GM21825 (cell line): ENCODE data around the gene MGAT3.
"Not testable (repeated sequence)": the region's sequence is repeated elsewhere in the genome, so short reads cannot be mapped to it uniquely, and the experiment has no call there.

ENCODE experiments used
- ATAC-seq: cut with Tn5 transposase; IDR thresholded peaks from one replicate; pipeline ENCODE4 v1.9.1; 2021; ENCODE audit warnings: mild to moderate bottlenecking, moderate library complexity; ENCODE audit not compliant: unreplicated experiment

MGAT3 gene

DNA sequence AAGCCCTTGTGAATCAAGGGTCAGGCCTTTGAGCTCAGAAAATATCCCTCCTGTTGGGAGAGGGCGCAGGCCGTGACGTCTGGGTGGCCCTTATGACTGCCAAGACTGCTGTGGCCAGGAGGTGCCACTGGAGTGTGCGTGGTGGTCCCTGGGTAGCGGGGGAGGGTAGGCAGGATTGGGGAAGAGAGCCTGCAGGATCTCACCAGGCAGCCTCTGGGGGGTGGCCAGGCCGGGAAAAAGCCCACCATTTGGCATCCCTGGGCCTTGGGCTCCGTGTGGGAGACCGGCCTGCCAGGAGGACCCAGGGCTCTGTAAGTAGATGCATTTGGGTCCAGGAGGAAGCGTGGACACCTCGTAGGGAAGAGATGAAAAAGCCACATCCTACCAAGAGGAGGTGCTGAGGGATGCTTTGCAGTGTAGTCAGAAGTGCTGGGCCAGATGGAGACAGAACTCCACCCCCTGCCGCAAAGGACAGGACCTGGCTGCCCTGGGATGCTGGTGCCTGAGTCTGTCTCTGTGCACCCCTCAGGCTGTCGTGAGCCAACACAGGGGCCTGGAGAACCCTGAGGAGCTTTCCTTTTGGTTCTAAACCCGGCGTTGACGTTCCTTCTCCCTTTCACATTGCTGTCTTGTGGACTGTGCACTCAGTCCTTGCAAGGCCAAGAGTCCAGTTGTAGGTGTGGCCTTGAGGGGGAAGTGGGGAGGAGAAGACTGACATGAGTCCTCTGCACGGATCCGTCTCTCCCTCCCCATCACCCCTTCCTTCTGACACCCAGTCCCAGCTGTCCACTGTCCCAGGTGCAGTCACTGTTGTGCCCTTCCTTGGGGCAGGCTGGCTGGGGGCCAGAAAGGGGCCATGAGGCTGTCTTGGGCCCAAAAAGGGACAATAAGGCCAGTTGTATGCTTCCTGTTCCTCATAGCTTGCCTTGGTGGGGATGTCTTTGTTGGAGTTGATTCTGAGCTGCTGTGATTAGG, 32.6 kb downstream of the MGAT3 start:
- ATAC-seq, result no peak

DNA sequence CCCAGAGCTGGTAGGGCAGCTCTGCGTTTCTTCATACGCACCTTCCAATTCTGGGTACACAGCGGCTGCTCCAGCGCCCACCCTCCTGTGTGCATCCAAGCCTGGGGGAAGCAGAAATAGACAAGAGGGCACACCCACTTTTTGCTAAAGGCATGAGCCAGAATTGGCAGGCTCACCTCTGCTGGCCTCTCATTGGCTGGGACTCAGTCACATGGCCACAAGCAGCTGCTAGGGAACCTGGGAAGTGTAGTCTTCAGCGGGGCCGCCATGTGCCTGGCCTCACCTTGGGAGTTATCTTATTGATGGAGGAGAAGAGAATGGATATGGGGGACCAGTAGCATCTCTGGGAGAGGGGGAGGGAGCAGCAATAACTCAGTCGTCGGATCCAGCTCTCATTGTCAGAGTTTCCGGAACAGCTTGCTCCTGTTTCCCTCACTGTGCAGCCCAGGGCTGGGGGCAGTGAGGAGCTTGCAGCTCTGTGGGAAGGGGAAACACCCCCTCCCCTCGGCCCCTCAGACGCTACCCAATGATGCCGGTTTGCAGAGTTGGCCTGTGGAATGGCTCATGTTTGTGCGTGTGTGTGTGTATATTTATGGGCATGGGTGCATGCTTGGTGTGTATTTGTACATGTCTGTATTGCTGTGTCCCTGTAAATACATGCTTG, 33.5 kb downstream of the MGAT3 start:
- peak; percentile 65 for ATAC-seq

DNA sequence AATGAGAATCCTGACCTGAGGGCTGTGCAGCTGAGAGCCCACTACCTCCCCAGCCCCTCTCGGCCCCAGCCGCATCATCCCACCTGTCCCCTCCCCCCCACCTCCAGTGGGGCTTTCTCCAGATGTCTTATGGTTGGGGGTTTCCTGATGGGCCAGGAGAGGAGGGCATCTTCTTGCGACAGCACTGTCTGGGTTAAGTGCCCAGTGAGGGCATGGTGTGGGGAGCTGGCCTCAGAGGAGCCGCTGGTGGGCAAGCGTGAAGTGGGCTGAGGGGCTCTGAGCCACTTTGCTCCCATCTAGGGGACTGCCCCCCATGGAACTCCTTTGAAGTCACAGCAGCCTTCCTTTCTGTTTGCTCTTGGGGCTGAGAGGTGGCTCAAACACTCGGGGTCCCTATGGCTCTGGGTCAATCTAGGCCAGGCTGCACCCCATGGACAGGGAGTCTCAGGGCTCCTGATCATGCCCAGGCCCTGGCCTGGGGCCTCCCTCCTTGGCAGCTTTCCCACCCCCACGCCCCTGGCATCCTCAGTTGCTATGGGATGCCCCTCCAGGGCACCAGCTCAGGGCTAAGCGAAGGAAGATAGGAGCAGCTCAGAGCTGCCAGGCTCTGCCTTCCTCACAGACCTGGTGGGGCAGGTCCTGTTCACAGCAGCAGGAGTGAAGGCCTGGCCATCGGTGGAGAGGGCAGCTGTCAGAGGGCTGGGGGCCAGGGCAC, 34.3 kb downstream of the MGAT3 start:
- no peak for ATAC-seq

DNA sequence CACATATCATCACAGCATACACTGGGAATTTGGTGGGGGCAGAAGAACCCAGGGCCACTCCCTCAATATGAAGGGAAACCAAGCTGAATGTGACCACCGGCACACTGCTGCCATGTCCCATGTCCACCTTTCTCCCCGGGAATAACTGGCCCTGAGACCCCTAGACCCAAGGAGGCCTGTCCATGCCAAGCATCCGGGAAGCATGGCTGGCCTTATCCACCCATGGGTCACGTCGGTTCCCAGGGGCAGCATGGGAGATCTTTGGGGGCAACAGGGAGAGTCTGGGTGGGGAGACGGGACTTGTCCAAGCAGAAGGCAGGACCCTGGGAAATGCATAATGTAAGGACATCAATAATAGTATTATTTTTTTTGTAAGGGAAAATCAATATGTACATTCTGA, 34.9 kb downstream of the MGAT3 start:
- ATAC-seq, result no peak

DNA sequence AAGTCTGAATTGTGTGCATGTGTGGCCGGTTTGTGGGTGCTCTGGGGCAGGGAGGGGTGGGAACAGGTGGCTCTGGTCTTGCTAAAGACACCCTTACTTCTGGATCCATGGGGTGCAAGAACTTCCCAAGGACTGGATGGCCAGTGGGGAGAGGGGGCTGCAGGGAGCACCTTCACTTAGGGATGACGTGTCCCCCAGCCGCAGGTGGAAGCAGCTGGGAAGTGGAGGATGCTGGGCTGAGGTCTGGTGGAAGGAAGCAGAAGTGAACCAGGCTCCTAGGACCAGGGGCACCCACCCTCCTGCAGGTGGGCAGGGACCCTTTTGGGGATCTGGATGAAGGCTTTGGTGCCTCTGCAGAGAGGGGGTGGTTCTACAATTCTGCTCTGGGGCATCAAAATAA, 35.4 kb downstream of the MGAT3 start:
- ATAC-seq, result no peak

DNA sequence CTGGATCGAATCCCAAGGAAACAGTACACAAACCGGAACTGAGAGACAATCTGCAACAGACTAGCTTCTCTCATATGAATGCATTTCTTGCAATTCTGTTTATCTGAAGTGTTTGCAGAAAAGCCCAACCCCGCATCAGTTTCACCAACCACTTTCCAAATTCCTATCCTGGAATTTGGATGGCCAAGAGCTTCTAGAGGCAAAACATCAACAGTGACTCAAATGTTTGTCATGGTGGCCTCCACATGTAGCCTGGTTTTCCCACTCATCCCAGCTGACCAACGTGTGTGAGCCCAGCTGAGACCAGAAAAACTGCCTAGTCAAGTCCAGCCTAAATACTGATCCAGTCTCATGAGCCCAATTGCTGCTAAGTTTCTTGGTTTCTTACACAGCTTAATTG, 36.9 kb downstream of the MGAT3 start:
- no peak for ATAC-seq

DNA sequence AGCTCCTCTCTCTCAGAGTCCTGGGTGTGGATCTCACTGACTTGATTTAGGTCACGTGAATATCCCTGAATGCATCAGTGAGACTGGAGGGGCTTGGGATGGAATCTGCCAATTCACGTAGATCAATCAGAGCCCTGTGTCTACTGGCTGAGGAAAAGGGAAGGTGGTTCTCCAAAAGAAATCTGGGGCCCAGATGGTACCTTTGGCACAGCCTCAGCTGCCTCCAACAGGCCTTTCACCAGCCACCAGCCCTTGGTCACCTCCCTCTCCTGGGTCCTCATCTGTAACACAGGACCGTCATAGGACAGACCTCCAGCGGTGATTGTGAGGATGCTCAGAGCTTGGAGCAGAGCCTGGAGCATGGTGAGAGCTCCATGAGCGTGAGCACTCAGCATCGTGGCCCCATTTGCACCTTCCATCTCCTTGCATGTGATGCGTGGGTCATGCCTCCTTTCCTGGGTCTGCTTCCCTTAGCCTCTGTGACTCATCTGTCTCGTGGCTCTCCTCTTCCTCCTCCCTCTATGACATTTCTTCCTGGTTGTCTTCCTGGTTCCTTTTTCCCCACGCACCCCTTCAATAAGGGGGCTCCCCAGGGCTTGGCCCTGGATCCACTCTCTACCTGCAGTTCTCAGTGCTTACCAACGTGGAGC, 37.8 kb downstream of the MGAT3 start:
- no peak for ATAC-seq

DNA sequence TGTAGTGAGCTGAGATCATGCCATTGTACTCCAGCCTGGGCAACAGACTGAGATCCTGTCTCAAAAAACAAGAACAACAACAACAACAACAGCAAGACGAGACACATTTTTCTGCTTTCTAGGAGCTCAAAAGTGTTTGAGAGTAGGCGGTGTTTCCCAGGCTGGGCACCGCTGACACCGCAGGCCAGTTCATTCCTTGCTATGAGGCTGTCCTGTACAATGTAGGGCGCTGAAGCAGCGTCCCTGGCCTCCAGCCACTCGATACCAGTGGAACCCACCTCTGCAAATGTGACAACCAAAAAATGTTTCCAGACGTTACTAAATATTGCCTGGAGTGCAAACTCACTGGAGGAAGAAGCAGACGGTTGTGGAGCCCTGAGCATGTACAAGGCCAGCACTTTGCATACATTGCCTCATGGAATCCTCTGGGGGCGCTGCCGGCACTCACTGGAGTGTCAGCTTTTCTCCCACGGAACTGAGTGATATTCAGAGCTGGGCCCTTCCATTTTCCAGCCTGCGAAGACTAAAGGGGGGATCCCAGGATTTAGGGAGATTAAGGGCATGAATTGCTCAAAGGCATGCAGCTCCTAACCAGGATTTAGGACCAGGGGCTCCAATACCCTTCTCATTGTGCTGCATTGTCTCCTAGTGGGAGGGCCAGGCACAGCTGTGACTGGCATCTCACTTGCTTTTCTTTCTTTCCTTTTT, 39.5 kb downstream of the MGAT3 start:
- no peak for ATAC-seq

DNA sequence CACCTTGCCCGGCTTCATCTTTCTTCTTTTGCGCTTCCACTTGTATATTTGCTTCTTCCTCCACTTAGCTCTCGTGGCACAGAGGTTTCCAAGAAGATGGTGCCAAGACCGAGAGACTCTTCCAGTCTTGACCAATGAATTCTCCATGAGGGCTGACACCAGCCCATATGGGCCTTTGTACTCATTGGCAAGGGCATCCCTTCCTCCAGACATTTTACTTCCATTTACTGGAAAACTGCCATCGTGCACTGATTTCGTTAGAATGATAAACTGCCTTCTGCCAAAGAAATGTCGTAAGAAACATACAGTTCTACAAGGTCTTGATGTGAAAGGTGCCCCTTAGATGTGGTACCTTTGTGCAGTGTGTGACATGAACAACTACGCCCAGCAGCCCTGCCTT, 40.6 kb downstream of the MGAT3 start:
- ATAC-seq, result no peak

DNA sequence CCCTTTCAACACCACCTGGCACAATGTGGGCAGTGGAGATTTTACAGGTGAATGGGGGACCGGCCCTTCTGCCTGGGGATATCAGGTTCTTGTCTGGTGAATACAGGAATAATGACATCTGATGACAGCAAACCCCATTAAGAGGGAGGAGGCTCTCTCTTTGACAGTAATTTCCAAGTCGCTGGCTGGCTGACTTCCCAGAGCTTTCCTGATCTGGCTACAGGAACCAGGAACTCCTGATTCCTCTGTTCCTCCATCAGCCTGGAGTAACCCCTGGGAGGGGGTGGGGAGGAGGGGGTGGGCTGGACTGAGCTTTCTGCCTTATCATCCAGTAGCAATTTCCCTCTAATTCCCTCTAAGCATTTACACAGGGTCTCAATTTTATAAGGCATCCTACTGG, 41.6 kb downstream of the MGAT3 start:
- ATAC-seq, result no peak

DNA sequence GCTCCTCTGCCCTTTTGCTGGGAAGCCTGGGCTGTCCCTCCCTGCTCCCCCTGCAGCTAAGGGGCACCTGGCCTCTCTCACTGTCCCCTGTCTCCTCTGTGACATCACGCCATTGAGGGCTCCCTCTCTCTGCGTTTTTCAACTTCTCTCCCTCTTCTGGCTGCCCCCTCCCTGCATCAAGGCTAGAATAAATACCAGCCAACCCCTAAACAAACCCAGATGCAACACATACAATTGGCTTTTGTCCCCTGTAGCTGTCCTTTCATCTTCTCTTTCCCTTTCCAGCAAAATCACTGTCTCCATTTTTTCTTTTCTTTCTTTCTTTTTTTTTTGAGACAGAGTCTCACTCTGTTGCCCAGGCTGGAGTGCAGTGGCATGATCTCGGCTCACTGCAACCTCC, 42.0 kb downstream of the MGAT3 start:
- ATAC-seq, result no peak

DNA sequence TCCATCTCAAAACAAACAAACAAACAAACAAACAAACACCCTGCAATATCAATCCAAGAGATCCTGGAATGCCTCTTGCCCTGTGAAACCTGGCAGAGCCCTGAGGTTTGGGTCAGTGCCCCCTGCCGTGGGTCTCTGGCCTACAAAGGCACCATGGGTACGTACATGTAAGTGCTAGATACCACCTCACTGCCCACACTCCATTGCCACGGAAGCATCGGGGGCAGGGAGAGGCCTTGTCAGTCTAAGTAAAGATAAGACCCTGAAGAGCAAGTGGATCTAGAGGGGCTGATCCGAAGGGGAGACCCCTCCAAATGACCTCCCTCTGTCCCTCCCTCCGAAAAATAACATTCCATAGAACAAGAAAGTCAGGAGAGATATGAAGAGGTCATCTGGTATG, 43.3 kb downstream of the MGAT3 start:
- no peak for ATAC-seq

DNA sequence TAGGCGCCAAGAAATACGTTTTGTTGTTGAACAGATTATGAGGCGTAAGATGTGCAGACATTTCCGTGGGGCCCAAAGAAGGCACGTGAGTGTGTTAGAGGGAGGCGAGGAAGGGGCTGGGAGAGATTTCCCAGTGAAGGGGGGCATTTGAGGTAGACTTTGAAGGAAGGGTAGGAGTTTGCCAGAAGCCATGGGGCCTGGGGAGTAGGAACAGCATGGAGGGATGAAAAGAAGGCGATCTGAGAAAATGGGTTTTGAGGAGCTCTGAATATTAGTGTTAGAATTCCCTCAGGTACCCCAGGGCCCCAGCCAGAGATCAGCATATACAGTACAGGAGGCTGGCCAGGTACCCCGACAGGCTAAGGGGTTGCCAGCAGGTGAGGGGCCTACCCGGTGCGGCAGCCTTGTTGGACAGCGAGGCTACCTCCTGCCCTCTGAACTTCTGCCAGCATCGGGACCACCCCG, 44.9 kb downstream of the MGAT3 start:
- ATAC-seq, result no peak

DNA sequence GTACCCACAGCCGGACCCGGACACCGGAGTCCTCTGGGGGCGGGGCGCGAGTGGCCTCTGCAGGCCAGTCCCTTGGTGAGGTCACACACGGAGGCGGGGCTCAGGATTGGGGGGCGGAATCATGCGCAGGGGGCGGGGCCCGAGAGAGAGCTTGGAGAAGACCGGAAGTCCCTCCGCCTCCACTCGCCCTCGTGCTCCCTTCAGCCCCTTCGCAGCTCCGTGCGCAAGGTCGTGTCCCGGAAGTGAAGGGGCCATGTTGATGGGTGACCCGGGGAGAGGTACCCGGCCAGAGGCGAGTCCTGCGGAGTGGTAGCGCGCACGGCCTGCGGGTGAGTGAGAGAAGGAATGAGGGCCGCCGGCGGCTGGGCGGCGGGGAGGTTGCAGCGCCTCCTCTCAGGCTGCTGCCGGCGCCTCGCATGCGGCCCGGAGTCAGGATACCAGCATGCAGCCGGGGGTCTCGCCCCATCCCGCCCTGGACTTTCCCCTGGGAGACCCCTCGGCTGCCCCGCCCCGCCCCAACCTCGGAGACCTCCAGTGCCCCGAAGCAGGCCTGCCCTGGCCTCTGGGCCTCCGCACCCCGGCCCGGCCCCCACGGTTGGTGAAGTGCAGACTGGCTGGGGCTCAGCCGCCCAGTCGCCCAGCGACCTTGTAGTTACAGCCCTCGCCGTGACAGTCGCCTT, 45.4 kb downstream of the MGAT3 start, which contains the start of gene MIEF1:
MIEF1 (plus strand) TSS at position 182 of the 680 bp plus-strand sequence. CDS start 9,005 bp downstream, outside the sequence.
- peak; percentile 83 for ATAC-seq

DNA sequence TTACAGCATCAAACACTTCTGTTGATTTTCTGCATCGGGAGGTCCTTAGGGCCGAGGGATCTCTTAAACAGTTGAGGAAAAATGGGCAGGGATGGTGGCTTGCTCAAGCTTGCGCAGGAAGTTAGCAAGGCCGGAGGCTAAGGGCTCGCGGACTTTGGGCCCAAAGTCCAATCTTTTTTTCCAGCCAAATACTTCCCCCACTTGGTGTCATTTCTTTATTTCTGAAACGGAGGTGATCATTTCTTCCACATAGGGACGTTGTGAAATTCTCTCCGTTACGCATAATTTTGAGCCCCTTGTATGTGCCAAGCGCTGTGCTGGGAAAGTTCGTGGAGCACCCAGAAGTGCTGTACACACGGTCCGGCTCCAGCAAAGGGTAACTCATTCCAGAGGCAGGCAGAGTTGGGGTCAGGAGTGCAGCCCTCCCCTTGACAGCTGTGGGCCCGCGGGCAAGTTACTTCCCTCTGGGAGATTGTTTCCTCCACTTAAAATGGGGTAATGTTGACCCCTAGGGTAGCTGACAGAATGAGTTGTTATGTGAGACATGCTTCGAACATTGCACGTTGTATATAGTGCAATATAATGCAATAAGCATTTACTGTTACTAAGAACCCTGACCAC, 46.1 kb downstream of the MGAT3 start:
- ATAC-seq, result no peak

DNA sequence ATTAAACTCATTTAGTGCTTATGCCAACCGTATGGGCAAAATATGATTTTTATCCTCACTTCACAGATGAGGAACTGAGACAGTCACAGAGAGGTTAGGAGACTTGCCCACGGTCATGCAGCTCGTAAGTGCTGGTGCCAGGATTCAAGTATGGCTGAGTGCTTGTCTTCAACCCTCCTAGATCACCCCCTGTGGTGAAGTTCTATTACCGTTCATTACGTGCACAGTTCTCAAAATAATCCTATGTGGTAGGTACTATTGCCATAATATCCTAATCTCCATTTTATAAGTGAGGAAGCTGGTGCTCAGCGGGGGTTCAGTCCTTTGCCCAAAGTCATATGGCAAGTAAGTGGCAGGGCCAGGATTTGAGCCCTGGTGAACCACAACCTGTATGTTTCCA, 46.8 kb downstream of the MGAT3 start:
- ATAC-seq, result no peak

DNA sequence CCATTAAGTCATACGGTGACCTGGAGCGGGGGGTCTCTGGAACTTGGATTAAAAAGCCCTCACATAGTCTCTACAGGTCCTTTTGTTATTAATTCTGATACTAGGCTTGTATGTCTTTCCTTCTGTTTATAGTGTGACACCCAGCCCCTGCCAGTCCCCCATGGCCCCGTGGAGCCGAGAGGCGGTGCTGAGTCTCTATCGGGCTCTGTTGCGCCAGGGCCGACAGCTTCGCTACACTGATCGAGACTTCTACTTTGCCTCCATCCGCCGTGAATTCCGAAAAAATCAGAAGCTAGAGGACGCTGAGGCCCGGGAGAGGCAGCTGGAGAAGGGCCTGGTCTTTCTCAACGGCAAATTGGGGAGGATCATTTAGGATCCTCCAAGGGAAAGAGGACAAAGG, 47.3 kb downstream of the MGAT3 start:
- no peak for ATAC-seq

DNA sequence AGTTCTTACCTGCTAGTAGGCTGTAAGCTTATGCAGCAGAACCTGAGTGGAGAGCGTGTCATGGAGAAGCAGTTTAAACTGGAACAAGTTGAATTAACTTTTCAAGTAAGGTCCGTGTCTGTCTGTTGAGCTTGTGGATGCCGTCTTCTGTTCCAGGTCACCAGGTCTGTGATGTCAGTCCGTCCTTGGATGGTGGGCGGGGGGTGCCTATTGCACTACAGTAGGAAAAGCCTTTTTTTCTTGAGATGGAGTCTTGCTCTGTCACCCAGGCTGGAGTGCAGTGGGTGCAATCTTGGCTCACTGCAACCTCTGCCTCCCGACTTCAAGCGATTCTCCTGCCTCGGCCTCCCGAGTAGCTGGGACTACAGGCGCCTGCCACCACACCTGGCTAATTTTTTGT, 50.2 kb downstream of the MGAT3 start:
- not testable (repeated sequence) for ATAC-seq

DNA sequence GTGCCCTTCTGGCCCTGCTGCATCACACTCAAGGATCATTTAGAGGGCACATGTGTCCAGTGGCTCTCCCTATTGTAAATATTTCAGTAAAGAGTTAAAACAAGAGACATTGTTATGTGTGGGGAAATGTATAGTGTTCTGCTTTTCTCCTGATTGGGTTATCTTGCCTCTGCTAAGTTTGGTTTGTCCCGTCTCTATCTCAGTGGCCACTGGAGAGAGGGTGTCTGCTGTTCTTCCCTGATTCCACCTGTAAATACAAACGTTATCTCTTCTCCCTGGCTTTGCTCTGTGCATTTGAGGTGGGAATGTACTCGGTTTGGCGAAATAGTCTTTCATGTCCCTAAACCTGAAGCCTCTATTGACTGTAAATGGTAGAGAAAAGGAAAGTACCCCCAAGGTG, 51.6 kb downstream of the MGAT3 start:
- no peak for ATAC-seq
